Left renal pelvis (tissue), 4 donors: ENCODE data around the gene NTN4. TPM values are rescaled to one million over a fixed set of nuclear protein-coding genes. Genes with fewer than 3 reads are reported as not detected.
"Not testable (repeated sequence)": the region's sequence is repeated elsewhere in the genome, so short reads cannot be mapped to it uniquely, and the experiment has no call there.

Experiments
- DNase-seq, 4 donors: peaks; one replicate each; pipeline ENCODE4 v3.0.0-alpha.2; 2013; ENCODE audit warnings: low read depth in 4 of 4, low spot score in 3 of 4
- polyA plus RNA-seq, 4 donors: library from polyadenylated mRNA; unstranded; fragments of 120-200 nt; gene quantifications; one replicate each; pipeline ENCODE4 v1.2.1, GENCODE V29; 2013; ENCODE audit not compliant: insufficient read length in 4 of 4

NTN4 gene
- polyA plus RNA-seq, 4 donors: 3.3 to 110 (median 104) TPM

- DNase-seq: no peak
These were observed 116.4 kb downstream of the NTN4 start for GRCh38 chr12:95674163-95674562.

DNA sequence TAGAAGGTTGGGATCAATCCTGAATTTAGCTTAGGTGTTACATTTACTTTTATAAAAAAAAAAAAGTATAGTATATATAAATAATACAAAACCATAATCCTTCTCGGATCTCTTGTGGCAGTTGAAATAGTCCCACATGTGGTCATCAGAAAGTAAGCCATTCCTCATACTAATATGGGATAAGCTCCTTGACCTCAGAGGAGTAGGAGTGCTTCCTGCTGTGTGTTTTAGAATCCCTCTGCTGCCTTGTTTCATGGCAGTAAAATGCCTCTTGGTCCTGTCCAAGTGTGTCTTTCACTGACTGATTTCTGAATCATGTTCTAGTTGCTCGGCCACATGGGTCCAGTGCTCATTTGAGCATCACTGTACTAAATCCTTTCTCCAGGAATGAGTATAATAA is 117.0 kb downstream of the NTN4 start:
- no peak for DNase-seq

GRCh38 chr12:95672166-95672565 is 118.4 kb downstream of the NTN4 start:
- DNase-seq: no peak

DNA sequence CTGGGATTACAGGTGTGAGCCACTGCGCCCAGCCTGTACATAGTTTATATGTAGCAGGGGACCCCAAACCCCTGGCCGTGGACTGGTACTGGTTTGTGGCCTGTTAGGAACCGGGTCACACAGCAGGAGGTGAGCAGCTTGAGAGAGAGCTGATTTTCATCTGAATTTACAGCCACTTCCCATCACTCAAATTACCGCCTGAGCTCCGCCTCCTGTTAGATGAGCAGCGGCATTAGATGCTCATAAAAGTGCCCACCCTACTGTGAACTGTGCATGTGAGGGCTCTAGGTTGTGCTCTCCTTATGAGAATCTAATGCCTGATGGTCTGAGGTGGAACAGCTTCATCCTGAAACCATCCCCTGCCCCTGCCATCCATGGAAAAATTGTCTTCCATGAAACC is 119.3 kb downstream of the NTN4 start:
- DNase-seq: no peak

DNA sequence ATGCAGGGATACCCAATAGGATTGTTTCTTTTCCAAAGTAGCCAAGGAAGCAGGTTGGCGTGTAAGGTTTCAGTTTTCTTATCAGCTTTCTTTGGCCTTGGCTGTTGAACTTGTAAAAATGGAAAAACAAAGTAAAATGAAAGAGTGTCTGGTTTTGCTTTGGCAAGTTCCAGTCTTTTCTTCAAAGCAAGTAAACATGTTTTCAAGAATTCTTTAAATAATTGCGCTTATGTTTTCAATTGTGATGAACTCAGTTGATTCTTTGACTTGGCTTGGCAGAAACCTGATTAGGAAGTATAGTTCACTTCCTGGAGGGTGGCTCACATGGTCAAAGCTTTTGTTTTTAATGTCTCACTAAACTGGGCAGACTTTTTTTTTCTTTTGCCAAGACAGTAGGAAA is 127.0 kb downstream of the NTN4 start:
- DNase-seq: no peak

DNA sequence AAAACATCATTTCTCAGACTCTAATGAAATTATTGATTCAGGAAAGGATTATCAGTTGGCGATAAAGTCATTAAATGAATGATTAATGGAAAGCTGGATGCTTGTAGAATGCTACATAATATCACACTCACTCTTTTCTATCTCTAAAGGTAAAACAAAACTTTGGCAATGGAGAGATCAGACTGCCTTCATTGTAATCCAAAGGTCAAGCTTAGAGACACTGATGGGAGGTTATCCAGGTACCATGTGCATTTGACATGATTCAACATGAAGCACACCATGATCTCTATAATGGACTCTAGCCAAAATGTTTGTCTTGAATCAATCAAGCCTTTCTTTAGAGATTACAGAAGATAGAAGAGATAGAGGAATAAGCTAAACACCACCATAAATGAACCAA is 129.2 kb downstream of the NTN4 start:
- no peak for DNase-seq

DNA sequence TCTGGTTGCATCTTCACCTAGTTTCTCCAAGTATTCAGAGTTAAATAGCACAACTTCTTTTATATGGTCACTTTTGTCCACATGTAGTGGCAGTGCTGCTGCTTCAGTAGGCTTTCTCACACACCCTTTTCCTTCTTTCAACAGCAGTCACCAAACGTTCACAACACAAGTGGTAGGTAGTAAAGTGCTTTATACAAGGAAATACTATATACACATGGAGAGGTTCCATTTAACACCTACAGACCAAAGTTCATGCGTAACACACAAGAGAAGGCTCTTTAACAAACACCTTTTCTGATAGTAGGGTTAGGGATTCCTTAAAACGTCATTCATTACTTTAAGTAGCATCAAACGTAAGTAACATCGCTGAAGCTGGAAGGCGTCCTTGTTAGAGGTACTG is 132.2 kb downstream of the NTN4 start:
- no peak for DNase-seq

DNA sequence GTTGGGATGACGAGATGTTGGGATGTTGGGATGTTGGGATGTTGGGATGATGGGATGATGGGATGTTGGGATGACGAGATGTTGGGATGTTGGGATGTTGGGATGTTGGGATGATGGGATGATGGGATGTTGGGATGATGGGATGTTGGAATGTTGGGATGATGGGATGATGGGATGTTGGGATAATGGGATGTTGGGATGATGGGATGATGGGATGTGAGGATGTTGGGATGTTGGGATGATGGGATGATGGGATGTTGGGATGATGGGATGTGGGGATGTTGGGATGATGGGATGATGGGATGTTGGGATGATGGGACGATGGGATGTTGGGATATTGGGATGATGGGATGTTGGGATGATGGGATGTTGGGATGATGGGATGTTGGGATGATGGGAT is 135.9 kb downstream of the NTN4 start:
- not testable (repeated sequence) for DNase-seq

GRCh38 chr12:95653771-95654546 is 136.6 kb downstream of the NTN4 start:
- DNase-seq: no peak

DNA sequence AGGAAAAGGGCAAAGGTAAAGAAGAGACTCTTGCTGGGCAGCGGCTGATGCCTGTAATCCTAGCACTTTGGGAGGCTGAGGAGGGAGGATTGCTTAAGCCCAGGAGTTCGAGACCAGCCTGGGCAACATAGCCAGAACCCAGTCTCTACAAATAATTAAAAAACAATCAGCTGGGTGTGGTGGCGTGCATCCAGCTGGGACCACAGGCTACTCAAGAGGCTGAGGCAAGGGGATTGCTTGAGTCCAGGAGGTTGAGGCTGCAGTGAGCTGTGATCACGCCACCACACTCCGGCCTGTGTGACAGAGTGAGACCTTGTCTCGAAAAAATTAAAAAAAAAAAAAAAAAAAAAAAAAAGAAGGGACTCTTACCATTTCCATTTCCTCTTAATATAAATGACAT is 138.9 kb downstream of the NTN4 start:
- DNase-seq: no peak

GRCh38 chr12:95648990-95649791 is 141.4 kb downstream of the NTN4 start:
- DNase-seq: peak in 1 of 4 donors; percentile 48

- peak in 1 of 4 donors; percentile 29 for DNase-seq
These were observed 143.8 kb downstream of the NTN4 start for GRCh38 chr12:95646781-95647190.

- no peak for DNase-seq
These were observed 147.3 kb downstream of the NTN4 start for GRCh38 chr12:95643256-95643655.

DNA sequence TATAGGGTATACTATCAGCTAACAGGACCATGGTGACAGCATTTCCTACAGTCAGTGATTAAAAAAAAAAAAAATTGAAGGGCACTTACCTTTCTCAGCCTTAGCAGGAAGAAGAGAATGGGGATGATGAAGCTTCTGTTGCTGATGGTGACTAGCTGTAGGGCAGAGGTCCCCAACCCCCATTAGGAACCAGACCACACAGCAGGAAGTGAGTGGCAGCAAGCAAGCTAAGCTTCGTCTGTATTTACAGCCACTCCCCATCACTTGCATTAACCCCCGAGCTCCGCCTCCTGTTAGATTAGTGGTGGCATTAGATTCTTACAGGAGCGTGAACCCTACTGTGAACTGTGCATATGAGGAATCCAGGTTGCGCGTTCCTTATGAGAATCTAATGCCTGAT is 148.0 kb downstream of the NTN4 start:
- no peak for DNase-seq

- no peak for DNase-seq
These were observed 149.1 kb downstream of the NTN4 start for GRCh38 chr12:95641299-95641952.

GRCh38 chr12:95640516-95640915 is 150.0 kb downstream of the NTN4 start:
- no peak for DNase-seq

DNA sequence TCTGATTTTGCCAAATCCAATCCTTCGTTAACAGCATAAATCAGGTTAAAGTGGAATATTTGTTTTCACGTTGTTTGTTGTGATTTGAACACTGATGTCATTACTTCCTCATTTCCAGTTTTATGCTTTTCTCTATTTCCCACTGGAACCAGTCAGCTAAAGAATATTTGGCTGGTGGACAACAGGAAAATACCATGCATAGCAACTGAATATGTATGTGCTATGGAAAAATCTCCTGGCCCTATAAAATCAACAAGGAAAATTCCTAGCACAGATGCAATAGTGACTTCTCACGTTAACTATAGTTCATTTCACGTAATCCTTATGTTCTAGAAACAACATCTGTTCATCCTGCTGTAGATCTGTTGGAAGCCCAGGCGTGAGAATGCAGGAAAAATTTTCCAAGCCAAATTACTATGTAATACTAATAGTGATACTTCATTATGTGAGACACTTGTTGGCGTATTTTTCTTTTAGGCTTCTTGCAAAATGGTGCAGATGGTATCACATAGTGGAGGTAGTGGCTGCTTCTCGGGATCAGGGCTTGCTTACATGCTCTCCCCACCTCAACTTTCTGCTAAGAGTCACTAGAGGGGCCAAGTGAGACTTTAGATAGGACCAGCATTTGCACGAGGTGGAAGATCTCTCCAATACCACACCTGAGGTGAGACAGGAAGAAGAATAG is 153.0 kb downstream of the NTN4 start:
- no peak for DNase-seq

- no peak for DNase-seq
These were observed 153.6 kb downstream of the NTN4 start for GRCh38 chr12:95637010-95637409.

DNA sequence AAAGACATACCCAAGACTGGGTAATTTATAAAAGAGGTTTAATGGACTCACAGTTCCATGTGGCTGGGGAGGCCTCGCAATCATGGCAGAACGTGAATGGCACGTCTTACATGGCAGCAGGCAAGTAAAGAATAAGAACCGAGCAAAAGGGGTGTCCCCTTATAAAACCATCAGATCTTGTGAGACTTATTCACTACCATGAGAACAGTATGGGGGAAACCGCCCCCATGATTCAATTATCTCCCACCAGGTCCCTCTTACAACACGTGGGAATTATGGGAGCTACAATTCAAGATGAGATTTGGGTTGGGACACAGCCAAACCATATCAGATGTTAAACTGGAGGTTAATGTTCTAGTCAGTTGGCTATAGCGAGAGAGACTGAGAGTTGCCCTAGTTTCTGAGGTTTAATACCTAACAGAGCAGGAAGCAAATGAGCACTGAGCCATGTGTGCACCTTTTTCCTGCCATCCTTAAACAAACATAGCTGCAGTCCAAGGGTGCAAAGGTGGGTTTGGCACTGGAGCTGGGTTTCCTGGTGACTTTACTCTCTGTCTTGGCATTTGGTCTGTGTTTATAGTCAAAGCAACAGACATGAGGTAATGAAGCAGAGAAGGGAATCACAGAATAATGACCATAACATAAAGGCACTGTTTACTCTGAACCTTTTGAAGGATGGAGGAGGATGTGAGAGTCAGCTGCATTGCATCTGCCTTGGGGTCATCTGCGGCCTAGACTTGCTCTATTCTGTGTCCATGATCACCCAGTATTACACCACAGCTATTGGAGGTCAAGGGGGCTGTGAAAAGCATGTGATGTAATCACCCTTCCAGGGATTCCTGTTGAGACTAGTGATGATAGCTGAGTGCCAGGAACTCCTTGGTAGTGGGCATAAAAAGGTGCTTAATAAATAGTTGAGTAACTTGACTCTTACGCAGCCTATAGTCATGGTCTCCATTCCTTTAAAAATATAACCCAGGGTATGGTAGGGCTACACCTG is 155.6 kb downstream of the NTN4 start:
- DNase-seq: peak in 1 of 4 donors; percentile 48
